Ramos (cell line): ENCODE measurements around the gene PLPPR1.
"Not testable (repeated sequence)": the region's sequence is repeated elsewhere in the genome, so short reads cannot be mapped to it uniquely, and the experiment has no call there.

ENCODE experiments used
- in situ Hi-C: fragments of 300-500 bp; cut with MboI; formaldehyde crosslinking; loops from one replicate; pipeline ENCODE4 v1.14.3; 2022; ENCODE audit warnings: low sequenced_read_pairs; ENCODE audit not compliant: unreplicated experiment

The PLPPR1 gene

DNA sequence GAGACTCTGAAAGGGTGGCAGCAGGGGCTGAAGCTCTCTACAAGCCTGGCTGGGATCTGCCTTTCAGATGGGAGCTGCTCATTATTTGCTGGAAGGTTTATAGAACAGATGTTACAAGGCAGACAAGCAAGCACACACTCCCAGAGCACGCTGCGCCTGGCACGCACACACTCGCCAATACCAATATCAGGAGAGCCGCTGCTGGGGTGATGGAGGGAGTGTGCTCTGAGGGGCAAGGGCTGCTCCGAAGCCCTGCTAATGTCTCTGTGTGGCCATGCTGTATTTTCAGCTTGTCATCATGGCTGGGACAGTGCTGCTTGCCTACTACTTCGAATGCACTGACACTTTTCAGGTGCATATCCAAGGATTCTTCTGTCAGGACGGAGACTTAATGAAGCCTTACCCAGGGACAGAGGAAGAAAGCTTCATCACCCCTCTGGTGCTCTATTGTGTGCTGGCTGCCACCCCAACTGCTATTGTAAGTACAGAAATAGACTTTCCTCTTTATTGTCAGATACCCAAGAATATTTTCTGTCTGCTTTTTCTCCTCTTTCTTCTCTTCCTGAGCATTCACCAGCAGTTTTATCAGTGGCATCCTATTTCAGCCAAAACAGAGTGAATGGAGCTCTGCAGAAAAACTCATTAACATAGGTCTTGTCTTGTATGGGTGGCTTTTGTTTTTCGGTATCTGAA is 241.2 kb downstream of the PLPPR1 start:
- in situ Hi-C loops = no loop called here

DNA sequence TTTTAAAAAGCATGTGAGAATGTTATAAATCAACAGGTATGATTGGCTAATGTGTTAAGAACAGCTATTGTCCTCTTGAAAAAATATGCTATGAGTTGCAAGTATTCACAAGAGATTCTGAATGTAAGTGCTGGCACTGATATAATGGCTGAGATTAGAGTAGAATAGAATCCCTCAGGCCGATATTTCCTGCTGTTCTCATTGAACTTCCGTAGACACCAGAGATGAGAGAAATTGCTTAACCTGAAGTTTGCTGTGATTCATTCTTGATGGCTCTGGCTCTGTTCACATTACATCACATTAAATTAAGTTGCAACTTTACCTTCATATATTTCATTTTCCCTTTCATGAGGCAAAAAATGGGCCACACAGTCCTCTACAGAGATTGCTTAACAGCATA is 241.8 kb downstream of the PLPPR1 start:
- in situ Hi-C loops = no loop called here

DNA sequence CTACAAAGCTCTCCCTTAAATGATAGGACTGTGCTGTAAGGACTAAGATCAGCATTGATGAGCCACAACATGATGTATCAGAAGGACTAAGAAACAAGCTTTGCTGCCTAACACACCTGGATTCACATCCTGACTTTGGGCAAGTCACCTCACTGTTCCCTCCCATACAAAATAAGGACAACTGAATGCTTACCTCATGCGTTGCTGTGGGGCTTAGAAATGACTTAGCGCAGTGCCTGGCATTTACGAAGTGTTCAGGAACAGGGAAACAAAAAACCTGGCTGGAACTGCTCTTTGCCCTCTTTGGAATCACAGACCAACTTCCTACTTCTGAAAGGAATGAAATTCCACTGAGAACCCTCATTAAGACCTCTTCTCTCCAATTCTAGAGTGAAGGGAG is 242.6 kb downstream of the PLPPR1 start:
- in situ Hi-C loops = no loop called here

DNA sequence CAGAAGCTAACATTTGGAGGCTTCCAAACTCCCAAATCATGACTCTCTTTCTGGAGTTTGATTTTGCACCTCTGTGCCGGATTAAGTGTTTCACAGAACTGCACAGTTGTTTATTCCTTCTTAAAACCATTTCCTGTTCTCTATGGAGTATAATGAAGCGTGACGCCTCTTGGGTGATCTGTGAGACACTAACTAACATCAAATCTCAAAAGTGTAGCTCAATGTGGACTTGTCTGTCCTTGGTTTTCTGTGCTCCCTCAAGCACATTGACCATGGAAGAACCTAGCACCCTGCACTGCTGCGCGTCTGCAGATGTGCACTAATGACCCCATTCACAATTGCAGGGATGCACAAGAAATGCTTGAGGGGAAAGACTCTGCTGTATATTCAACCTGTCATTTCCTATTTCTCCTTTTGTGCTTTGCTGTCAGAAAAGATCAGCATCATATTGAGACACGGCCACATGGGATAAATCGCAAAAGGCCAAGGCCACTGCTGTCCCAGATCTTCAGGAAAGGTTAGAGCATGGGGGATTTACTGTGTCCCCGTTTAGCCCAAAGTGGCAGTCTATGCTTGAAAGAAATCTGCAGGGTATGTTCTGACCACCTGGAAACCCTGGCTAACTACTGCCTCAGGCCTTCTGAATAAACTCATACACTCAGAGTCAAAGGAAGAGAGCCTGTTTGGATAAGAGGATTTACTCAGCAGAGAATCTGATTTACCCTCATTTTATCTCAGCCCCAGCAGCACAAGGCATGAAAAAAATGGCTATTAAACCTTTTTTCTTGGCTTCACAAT is 246.6 kb downstream of the PLPPR1 start:
- in situ Hi-C loops = no loop called here

DNA sequence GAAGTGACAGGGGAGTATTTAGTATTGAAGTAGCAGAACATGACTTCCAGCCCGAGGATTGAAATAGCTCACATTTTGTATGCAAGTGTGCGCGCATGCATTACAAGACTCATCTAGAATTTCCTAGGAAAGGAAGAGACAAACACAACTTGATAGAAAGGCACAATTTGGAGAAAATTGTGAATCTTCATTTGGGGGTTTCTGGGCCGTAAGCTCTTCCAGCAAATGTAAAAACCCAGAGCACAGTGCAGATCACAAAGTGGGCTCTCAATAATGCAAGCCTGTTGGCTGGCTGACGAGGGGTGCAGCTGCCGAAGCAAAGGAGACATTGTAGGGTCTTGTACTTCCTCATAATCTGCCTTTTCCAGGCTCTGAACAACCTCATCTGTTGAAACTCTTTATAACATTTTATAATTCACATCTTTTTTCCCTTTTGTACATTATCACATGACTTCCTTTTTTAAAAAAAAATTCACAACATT is 247.3 kb downstream of the PLPPR1 start:
- in situ Hi-C loops = no loop called here

DNA sequence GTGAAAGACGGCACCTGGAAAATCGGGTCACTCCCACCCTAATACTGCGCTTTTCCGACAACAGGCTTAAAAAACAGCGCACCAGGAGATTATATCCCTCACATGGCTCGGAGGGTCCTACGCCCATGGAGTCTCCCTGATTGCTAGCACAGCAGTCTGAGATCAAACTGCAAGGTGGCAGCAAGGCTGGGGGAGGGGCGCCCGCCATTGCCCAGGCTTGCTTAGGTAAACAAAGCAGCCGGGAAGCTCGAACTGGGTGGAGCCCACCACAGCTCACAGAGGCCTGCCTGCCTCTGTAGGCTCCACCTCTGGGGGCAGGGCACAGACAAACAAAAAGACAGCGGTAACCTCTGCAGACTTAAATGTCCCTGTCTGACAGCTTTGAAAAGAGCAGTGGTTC is 262.5 kb downstream of the PLPPR1 start:
- in situ Hi-C loops = not testable (repeated sequence)

DNA sequence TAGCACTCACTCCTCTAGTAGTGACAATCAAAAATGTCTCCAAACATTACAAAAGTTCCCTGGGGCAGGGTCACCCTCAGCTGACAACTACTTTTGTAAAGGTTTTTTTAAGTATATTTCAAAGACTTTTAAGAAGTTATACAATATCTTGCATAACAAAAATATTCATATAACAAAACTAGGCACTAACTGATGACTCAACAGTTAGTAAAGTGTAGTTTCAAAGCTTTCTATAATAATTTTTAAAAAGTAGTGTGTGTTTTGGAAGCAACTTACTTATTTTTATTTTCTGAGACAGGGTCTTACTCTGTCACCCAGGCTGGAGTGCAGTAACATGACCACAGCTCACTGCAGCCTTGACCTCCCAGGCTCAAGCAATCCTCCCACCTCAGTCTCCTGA is 271.4 kb downstream of the PLPPR1 start:
- in situ Hi-C loops = loop anchor here (10.0 kb wide), 1 partner anchor 585 kb away; no protein-coding TSS in a partner anchor

DNA sequence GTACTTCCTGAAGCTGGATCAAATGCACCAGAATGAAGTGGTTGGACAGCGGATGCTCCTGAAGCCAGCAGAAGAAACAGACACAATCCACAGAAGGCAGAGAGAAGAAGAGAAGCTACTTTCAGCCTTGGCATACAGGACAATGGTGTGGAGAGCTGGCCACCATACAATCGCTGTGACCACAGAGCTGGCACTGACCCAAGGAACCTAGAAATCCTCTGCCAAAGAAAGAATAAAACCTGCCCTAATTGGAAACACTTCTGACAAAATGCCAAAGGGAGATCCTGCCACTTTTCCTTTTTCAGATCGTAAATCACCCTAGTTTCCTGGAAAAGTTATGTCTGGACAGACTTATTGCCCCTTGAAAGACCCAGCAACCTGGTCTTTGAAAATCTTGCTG is 278.5 kb downstream of the PLPPR1 start:
- in situ Hi-C loops = loop anchor here (10.0 kb wide), 1 partner anchor 592 kb away; no protein-coding TSS in a partner anchor

DNA sequence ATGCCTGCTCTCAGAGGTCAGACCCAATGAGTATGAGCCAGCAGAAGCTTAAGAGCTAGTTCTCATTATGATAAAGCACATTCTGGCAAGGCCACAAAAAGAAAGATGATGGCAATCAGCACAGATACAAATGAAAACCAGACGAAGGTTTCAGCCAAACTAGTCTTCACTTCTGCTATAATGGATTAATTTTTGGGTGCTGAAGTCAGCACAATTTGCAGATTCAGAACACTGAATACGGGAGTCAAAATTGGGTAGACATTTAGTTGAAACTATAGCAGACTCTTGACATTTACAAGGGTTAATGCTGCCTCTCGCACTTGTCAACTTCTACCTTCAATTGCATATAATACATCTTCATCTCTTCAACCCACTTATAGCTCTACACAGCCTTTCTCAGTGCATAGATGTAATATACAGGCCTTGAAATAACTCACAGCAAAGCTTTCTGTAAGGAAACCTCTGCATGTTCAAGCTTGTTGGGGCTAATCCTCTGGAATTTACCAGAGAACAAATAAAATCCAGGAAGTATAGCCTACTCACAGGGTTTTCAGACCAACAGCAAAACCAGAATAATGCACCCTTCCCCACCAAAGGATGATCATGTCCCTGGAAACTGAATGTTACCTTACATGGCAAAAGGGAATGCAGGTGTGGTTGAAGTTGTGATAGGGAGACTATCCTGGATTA is 279.1 kb downstream of the PLPPR1 start:
- in situ Hi-C loops = loop anchor here (10.0 kb wide), 1 partner anchor 593 kb away; no protein-coding TSS in a partner anchor

DNA sequence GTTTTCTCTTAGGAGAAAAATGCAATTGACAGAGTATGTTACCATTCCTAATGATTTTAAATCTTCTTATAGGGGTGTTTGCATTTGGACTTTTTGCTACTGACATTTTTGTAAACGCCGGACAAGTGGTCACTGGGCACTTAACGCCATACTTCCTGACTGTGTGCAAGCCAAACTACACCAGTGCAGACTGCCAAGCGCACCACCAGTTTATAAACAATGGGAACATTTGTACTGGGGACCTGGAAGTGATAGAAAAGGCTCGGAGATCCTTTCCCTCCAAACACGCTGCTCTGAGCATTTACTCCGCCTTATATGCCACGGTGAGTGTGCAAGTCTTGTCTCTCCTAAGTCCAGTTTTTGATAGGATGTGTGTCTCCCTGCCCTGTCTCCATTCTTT is 280.6 kb downstream of the PLPPR1 start:
- in situ Hi-C loops = loop anchor here (10.0 kb wide), 1 partner anchor 594 kb away; no protein-coding TSS in a partner anchor

DNA sequence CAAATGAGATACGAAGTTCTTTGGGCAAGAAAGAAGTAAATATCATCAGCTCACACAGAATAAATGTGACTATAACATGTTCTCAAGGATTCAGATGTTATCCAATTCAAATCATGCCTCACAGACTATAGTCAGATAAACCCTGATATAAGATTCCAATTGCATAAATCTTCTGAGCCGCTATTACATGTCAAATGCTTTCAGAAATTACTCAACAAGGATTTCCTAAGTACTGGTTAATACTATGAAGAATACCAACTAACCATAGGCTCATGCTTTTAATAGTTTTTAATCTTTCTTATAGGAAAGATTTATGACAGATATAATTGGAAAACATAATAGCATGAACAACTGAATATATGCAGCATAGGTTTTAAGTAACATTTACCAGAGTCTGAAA is 282.7 kb downstream of the PLPPR1 start:
- in situ Hi-C loops = no loop called here

DNA sequence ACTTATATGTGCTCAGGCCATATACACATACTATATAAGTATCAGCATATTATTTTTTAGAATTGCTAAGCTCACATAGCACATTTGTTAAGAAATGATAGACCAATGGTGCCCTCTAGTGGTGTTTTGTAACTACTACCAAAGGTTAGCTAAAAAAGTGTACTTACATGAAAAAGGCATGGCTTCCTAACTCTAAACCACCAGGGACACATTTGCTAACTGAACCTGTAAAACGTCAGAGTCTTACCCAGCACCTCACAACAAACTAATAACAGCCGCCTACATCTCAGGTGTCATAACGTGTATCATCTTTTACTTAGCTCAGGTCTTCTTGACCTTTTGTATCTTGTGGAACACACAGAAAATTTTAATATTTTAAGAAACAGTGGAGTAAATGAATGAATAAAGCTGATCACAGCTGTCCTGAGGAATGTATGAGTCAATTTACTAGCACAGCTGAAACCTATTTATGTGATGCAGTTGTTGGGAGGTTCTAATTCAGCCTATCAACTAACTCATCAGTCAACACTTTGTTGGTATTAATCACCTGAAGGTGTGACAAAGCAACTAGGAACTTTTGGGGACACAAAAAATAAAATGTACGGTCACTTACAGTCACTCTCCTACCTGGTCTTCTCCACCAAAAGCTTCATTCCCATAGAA is 283.4 kb downstream of the PLPPR1 start:
- in situ Hi-C loops = no loop called here

DNA sequence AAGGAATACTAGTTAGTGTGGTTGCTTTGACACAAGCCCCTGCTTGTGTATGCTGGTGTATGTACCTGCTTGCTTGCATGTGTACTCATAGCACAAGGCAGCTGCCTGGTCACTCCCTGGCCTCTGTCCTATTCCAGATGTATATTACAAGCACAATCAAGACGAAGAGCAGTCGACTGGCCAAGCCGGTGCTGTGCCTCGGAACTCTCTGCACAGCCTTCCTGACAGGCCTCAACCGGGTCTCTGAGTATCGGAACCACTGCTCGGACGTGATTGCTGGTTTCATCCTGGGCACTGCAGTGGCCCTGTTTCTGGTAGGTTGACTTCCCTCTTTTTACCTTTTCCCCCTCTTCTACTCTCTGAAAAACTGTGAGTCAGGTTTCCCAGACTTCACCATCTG is 284.1 kb downstream of the PLPPR1 start:
- in situ Hi-C loops = no loop called here

DNA sequence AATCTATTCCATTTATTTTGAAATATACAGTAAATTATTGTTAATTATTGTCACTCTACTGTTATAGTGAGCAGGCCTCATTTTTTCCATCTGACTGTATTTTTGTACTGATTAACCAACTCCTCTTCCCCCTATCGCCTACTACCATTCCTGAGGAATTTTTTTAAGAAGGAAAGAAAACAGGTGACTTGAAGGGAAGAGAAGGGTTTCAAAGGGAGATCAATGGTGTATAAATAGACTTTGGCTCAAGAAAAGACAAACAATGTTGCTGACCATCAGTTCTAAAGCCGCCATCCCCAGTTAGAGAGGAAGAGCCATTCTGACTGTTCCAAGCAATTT is 286.6 kb downstream of the PLPPR1 start:
- in situ Hi-C loops = no loop called here

DNA sequence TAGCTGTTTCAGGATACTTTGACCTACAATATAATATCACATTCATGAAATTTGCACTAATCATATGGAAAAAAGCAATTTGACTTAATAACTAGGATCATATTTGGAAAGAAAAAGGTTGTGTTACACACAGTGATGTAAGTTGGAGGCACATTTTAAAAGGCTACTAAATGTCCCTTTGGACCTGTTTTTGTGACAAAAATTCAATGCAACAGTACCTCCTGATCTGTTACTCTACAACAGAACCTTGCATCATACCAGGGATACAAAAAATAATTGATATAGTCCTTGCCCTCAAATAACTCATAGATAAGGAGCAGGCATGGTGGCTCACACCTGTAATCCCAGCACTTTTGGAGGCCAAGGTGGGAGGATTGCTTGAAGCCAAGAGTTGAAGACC is 289.2 kb downstream of the PLPPR1 start:
- in situ Hi-C loops = no loop called here

DNA sequence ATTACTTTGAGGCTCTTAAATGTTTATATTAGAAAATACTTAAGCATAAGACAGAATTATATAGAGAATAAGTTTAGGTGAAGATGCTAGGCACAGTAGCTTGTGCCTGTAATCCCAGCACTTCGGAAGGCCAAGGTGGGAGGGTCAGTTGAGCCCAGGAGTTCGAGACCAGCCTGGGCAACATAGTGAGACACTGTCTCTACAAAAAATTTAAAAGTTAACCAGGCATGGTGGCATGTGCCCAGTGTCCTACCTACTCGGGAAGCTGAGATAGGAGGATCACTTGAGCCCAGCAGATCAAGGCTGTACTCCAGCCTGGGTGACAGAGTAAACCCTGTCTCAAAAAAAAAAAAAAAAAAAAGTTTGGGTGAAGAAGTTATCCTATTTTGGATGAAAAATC is 294.6 kb downstream of the PLPPR1 start:
- in situ Hi-C loops = no loop called here

DNA sequence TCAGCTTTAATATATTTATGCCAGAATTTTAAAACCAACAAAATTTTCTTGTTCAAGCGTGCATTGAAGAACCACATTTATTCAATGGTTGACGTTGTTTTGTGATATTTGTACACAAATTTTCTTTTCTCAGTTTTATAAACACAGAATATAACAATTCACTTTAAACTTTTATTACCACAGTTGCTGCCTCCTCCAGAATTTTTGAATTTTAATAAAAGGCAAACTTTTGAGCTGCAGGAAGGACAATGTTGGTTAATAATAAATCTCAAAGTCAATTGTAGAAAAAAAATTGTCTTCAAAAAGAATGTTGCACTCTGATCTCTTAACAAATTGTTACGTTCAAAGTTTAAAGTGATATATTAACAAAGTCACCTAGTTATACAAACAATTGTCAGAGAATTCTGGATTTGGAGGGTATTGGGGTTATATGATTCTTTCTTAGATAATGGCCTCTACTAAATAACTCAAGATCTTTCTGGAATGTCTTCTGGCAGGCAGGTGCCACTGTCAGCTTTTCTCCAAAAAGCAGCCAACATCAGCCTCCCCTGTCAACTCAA is 295.8 kb downstream of the PLPPR1 start:
- in situ Hi-C loops = no loop called here

DNA sequence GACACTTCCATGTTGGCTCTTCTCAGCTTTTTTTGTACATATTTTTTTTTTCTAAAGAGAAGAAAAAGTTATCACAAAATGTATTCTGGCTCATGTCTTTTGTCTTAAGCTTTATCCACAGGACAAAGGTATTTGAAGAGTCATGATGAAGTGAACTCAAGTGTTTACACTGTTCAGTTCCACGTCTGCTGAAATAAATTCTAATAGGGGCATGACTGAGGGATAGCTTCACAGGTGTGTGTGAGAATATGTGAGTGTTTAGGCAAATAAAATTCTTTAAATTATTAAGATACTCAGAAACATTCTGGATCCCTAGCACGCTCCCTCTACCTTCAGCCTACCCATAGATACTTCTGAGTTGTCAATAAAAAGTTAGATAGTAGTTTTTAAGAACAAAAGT is 296.5 kb downstream of the PLPPR1 start:
- in situ Hi-C loops = no loop called here

DNA sequence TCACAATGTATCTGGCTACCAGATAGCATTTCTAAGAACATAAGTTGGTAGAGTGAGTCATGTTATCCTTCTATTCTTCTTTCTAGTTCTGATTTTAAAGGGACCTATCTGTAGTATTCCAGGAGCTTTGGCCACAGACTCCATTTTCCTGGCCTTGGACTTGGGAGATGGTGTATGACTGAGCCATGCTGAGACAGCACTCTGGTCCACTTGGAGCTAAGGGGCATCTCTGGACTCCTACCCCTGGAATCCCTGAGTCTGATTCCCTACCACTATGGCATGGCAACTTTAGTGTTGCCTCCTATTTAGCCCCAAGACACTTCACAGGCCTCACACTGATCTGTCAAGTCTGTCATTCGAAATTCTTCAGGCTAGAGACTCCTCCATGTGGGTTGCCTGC is 297.5 kb downstream of the PLPPR1 start:
- in situ Hi-C loops = no loop called here

DNA sequence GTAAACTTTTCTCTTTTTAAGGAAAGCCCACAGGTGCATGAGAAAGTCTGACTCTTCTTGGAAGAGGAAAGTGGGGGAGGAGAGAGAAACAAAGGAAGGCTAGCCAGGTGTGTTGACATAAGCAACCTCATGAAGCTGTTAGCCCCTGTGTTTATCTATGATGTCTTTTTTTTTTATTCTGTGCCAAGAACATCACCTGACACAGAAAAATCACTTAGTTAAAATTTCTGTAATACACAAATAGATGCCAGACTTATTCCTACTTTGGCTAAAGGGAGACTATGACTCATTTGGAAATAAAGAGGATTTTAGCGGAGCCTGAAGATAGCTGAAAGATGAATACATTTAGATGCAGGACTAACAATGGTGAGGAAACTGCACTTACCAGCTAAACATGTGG is 298.0 kb downstream of the PLPPR1 start:
- in situ Hi-C loops = no loop called here
